ENCODE data around the gene MRPL36. TPM values are rescaled to one million over a fixed set of nuclear protein-coding genes. Genes with fewer than 3 reads are reported as not detected.

MRPL36 gene
- total and polyA plus RNA-seq, 2 experiments from 2014 or later: 47.5 to 149 TPM

DNA sequence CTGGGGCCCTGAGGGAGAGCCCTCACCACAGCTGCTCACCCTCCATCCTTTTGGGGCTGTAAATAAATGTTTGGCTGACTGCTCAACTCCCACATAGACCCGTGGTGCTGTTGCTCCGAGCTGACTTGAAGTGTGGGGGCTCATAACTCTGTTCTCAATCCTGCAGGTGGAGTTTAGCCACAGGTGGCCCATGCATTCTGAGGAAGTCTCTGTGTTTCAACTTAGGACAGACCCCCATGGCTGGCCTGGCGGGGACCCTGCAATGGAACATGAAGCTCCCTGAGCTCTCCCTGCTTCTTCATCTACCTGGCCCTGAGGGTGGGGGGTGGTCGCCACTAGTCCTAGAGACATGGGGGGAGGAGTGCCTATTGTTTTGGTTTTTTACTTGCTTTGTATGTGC lies 21.3 kb upstream of the MRPL36 start (continued):
- TF ChIP-seq STAT1 (IDR thresholded peaks at IDR 0.05; ENCODE audit: unreplicated experiment) (no peak), CREB1 (CRISPR knock-in tag; IDR thresholded peaks at IDR 0.05; ENCODE audit: low read depth) (no peak)
- TF ChIP-seq, protein P1, sequence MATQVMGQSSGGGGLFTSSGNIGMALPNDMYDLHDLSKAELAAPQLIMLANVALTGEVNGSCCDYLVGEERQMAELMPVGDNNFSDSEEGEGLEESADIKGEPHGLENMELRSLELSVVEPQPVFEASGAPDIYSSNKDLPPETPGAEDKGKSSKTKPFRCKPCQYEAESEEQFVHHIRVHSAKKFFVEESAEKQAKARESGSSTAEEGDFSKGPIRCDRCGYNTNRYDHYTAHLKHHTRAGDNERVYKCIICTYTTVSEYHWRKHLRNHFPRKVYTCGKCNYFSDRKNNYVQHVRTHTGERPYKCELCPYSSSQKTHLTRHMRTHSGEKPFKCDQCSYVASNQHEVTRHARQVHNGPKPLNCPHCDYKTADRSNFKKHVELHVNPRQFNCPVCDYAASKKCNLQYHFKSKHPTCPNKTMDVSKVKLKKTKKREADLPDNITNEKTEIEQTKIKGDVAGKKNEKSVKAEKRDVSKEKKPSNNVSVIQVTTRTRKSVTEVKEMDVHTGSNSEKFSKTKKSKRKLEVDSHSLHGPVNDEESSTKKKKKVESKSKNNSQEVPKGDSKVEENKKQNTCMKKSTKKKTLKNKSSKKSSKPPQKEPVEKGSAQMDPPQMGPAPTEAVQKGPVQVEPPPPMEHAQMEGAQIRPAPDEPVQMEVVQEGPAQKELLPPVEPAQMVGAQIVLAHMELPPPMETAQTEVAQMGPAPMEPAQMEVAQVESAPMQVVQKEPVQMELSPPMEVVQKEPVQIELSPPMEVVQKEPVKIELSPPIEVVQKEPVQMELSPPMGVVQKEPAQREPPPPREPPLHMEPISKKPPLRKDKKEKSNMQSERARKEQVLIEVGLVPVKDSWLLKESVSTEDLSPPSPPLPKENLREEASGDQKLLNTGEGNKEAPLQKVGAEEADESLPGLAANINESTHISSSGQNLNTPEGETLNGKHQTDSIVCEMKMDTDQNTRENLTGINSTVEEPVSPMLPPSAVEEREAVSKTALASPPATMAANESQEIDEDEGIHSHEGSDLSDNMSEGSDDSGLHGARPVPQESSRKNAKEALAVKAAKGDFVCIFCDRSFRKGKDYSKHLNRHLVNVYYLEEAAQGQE (IDR thresholded peaks at IDR 0.05; ENCODE audit: unreplicated experiment): no peak

DNA sequence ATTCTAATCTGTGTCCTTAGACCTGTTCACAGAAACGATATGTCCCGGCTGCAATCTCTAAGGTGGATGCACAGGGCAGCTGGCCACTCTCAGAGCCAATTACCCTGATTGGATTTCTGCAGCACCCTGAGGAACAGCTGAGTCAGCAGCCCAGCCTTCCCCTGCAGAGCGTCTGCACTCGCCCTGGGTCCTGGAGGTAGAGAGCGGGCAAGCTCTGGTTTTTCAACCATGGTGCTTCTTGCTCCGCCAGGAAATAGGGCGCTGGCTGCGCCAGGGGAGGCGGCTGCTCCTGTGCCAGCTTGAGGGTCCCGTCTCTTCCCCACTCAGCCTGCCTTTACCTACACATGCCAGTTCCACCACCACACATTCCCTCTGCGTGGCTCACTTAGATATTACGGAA lies 20.7 kb upstream of the MRPL36 start:
- no peaks in the 10 kb centered on the region; the same call in 1 of the 2 replicates for H3F3A ChIP-seq (replicated peaks; ENCODE audit: low read depth)
- H3K27ac ChIP-seq (ENCODE audit: low read depth): no peak overlapping the region
- no peak overlapping the region for H3K4me3 ChIP-seq
- 0 out of 2 replicates have a peak, but pooled peaks cover 5% of the 10 kb centered on the region for H3K4me1 ChIP-seq (ENCODE audit: insufficient read depth)
- peaks cover 4% of the 10 kb centered on the region for H4K20me1 ChIP-seq (replicated peaks; ENCODE audit: insufficient read depth)
- no peak for ATAC-seq
- Mint-ChIP-seq H3K4me1 (peaks cover 24% of the 10 kb centered on the region), H3K4me3 (no peak overlapping the region), H3K27me3 (ENCODE audit: insufficient read depth, low read depth, poor library complexity) (peaks cover 13% of the 10 kb centered on the region), H3K36me3 (ENCODE audit: low read depth) (peaks cover 73% of the 10 kb centered on the region), H3K27ac (no peak overlapping the region), H3K9me3 (no peaks in the 10 kb centered on the region)
- H3K4me2 ChIP-seq: no peak overlapping the region
- no peaks in the 10 kb centered on the region for H3K9me2 ChIP-seq (ENCODE audit: insufficient read depth)
- H3K27me3 ChIP-seq (ENCODE audit: insufficient read depth): no peaks in the 10 kb centered on the region
- H2AFZ ChIP-seq: no peak overlapping the region
- H3K79me2 ChIP-seq (replicated peaks; ENCODE audit: insufficient read depth): peaks cover 15% of the 10 kb centered on the region
- TF ChIP-seq EZH2phosphoT487 (IDR thresholded peaks at IDR 0.05; ENCODE audit: unreplicated experiment): no peak
- TF ChIP-seq POLR2AphosphoS5 (IDR thresholded peaks at IDR 0.05; ENCODE audit: low read depth): no peak
- no peak for TF ChIP-seq ZNF331 (CRISPR knock-in tag; IDR thresholded peaks at IDR 0.05; ENCODE audit: low read depth)
- TF ChIP-seq CREB1 (CRISPR knock-in tag; IDR thresholded peaks at IDR 0.05; ENCODE audit: low read depth): no peak
- TF ChIP-seq, protein P2, sequence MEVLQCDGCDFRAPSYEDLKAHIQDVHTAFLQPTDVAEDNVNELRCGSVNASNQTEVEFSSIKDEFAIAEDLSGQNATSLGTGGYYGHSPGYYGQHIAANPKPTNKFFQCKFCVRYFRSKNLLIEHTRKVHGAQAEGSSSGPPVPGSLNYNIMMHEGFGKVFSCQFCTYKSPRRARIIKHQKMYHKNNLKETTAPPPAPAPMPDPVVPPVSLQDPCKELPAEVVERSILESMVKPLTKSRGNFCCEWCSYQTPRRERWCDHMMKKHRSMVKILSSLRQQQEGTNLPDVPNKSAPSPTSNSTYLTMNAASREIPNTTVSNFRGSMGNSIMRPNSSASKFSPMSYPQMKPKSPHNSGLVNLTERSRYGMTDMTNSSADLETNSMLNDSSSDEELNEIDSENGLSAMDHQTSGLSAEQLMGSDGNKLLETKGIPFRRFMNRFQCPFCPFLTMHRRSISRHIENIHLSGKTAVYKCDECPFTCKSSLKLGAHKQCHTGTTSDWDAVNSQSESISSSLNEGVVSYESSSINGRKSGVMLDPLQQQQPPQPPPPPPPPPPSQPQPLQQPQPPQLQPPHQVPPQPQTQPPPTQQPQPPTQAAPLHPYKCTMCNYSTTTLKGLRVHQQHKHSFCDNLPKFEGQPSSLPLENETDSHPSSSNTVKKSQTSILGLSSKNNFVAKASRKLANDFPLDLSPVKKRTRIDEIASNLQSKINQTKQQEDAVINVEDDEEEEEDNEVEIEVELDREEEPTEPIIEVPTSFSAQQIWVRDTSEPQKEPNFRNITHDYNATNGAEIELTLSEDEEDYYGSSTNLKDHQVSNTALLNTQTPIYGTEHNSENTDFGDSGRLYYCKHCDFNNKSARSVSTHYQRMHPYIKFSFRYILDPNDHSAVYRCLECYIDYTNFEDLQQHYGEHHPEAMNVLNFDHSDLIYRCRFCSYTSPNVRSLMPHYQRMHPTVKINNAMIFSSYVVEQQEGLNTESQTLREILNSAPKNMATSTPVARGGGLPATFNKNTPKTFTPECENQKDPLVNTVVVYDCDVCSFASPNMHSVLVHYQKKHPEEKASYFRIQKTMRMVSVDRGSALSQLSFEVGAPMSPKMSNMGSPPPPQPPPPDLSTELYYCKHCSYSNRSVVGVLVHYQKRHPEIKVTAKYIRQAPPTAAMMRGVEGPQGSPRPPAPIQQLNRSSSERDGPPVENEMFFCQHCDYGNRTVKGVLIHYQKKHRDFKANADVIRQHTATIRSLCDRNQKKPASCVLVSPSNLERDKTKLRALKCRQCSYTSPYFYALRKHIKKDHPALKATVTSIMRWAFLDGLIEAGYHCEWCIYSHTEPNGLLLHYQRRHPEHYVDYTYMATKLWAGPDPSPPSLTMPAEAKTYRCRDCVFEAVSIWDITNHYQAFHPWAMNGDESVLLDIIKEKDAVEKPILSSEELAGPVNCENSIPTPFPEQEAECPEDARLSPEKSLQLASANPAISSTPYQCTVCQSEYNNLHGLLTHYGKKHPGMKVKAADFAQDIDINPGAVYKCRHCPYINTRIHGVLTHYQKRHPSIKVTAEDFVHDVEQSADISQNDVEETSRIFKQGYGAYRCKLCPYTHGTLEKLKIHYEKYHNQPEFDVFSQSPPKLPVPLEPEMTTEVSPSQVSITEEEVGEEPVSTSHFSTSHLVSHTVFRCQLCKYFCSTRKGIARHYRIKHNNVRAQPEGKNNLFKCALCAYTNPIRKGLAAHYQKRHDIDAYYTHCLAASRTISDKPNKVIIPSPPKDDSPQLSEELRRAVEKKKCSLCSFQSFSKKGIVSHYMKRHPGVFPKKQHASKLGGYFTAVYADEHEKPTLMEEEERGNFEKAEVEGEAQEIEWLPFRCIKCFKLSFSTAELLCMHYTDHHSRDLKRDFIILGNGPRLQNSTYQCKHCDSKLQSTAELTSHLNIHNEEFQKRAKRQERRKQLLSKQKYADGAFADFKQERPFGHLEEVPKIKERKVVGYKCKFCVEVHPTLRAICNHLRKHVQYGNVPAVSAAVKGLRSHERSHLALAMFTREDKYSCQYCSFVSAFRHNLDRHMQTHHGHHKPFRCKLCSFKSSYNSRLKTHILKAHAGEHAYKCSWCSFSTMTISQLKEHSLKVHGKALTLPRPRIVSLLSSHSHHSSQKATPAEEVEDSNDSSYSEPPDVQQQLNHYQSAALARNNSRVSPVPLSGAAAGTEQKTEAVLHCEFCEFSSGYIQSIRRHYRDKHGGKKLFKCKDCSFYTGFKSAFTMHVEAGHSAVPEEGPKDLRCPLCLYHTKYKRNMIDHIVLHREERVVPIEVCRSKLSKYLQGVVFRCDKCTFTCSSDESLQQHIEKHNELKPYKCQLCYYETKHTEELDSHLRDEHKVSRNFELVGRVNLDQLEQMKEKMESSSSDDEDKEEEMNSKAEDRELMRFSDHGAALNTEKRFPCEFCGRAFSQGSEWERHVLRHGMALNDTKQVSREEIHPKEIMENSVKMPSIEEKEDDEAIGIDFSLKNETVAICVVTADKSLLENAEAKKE (CRISPR knock-in tag; IDR thresholded peaks at IDR 0.05): no peak
- TF ChIP-seq EZH2 (IDR thresholded peaks at IDR 0.05; ENCODE audit: low read depth, unreplicated experiment): no peak
- TF ChIP-seq, protein P3, sequence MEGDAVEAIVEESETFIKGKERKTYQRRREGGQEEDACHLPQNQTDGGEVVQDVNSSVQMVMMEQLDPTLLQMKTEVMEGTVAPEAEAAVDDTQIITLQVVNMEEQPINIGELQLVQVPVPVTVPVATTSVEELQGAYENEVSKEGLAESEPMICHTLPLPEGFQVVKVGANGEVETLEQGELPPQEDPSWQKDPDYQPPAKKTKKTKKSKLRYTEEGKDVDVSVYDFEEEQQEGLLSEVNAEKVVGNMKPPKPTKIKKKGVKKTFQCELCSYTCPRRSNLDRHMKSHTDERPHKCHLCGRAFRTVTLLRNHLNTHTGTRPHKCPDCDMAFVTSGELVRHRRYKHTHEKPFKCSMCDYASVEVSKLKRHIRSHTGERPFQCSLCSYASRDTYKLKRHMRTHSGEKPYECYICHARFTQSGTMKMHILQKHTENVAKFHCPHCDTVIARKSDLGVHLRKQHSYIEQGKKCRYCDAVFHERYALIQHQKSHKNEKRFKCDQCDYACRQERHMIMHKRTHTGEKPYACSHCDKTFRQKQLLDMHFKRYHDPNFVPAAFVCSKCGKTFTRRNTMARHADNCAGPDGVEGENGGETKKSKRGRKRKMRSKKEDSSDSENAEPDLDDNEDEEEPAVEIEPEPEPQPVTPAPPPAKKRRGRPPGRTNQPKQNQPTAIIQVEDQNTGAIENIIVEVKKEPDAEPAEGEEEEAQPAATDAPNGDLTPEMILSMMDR (conservative IDR thresholded peaks at IDR 0.05; ENCODE audit: low read depth in 2 of 2): no peak
- TF ChIP-seq, protein P4, sequence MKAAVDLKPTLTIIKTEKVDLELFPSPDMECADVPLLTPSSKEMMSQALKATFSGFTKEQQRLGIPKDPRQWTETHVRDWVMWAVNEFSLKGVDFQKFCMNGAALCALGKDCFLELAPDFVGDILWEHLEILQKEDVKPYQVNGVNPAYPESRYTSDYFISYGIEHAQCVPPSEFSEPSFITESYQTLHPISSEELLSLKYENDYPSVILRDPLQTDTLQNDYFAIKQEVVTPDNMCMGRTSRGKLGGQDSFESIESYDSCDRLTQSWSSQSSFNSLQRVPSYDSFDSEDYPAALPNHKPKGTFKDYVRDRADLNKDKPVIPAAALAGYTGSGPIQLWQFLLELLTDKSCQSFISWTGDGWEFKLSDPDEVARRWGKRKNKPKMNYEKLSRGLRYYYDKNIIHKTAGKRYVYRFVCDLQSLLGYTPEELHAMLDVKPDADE (IDR thresholded peaks at IDR 0.05): no peak
- TF ChIP-seq STAT1 (IDR thresholded peaks at IDR 0.05; ENCODE audit: unreplicated experiment): no peak
- no peak for DNase-seq (ENCODE audit: low spot score)
- H3K36me3 ChIP-seq (ENCODE audit: insufficient read depth): peaks cover 21% of the 10 kb centered on the region

Measured in GM23338 (cell line).